KG1 (cell line): ENCODE measurements around the gene AFG1L.
"Not testable (repeated sequence)": the region's sequence is repeated elsewhere in the genome, so short reads cannot be mapped to it uniquely, and the experiment has no call there.

Source experiments
- DNase-seq: peaks from one replicate; lab custom pipeline; 2025; lab: John Stamatoyannopoulos, UW

Gene AFG1L

DNA sequence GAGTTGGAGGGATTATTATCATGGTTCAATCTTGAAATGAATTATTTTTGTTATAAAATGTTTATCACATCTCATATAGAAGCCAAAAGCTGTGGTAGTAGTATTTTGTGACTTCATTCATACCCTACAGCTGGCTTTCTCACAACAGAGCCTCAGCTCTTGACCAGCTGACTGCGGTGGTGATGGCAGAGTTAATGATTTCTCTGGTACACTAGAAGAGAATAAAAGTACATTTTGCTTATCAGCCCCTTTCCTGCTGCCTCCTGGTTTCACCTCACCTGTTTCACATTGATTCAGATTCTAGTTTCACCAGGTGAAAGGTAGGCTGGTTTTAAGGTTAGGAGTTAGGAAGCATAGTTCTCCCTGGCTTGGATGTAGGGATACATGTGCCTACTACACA is 55.7 kb downstream of the AFG1L start:
- DNase-seq: no peak

DNA sequence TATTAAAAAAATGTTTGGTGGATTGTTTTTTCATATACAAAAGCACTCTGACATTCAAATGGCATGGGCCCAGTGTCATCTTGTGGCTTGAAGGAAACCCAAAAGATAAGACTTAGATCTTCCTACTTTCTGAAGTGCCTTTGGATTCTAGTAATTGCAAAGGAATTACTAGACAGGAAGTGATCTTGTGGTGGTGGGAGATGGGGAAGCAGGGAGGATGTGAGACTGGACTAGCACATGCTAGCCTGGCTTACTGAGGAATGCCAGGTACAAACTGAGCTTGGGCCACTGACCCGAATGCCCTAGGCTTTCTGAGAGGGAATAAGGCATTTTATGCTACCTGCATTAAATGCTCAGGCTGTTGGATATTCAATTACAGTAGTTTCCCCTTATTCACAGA is 59.0 kb downstream of the AFG1L start:
- DNase-seq: no peak

DNA sequence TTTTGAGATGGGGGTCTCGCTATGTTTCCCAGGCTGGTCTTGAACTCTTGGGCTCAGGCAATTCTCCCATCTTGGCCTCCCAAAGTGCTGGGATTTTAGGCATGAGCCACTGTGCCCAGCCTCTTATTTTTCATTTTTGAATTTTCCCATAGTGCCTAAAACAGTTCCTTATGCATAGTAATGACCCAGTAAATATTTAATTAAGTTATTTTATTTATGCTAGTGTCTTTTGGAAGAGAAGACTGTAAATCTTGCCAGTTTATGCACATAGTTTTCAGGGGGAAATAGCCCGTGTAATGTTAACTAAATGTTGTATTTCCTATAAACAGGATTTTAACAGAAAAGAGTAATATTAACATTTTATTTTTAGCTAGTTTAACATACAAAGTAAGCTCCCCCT is 60.3 kb downstream of the AFG1L start:
- no peak for DNase-seq

DNA sequence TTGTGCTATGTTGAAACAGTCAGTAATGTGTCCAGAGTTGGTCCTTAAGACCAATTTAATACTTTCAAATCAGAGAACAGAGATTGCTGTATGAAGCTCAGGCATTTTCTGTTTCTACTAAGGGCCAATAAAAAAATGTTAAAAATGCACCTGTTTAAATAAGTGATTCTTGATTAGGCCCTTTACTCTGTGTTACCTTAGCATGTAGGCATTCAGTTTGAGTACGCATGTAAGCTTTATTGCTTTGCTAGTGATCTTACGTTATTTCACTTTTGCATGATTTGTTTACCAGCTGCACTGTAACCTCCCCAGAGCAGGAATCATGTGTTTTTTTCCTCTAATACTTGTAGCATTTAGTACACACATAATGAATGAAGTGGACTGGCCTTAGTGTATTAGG is 61.0 kb downstream of the AFG1L start:
- DNase-seq: no peak

DNA sequence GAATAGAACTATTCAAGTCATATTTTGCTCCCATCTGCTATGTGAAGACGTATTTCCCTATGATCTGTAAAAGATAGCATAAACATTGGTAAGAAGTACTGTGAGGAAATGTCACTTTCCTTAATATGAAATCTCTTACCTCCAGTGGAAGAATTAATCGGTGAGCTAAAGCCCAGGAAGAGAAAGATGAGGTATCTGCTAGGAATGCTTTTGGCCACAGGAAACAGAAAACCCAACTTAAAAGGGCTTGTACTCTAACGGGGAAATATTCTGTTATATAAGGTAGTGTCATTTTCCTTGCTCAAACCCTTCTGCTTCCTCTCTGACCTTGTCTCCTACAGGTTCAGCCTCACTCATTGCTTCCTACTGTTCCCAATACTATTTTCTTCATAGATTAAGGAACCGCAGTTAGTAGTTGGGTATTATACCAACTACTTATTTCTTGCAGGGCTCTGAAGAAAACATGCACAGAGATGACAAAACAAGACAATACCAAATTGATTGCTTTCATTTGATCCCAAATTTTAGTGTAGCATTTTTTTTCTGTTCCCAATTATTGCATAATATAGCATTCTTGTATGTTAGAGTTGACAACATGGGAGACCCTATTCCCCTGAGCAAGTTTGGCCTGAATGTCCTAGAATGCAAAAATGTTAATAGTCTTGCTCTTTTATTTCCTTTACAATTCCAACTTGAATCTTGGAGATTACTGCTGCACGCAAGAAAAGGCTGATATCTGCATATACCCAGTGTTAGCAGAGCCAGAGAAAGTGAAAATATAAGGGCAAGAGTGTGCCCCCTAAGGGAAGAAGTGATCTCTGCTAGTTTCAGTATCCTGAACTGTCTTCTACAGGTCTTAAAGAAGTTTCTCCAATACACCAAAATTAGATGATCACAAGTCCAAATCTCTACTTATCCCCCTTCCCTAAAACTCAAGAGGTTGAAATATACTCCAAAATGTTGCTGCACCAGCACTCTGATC is 65.3 kb downstream of the AFG1L start:
- DNase-seq: no peak

DNA sequence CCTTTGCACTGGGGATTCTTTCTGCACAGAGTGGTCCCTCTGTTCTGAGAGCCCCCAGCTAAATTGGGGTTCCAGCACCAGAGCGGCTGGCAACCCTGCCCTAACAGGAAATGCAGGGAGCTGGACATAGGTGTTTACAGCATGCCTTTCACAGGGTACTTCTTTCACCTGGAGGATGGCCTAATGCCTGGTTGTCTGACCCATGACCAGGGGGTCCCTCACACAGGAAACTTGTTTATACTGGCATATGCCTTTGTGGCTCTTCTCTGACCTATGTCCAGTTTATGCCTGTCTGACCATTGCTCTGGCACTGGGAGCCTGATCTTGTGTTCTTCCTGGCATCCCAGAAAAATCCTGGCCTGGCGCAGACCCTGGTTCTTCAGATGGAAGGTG is 66.1 kb downstream of the AFG1L start:
- DNase-seq: no peak

DNA sequence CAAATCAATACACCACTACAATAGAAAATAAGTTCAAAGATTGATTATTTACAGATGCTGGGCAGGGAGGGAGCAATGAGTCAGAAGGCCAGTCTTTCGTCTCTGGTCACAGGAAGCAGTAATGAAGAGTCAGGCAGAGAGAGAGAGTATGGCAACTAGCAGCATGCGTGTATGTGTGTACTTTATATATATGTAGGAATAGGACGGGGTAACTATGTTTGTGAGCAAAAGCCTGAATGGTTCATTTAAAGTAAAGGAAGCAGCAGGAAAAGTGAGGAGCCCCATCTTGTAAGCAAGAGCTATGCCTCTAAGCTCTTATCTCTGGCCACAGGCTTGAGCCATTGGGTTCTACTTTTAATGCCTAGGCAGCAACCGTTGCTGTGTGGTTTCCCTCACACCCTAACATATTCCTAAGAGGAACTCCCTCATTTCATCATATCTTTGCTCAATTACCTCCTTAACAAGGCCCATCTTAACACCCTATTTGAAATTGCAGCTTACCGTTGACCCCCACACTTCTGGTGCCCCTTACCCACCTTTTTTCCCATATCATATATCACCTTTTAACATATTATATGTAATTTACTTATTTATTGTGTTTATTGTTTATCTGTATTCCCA is 66.6 kb downstream of the AFG1L start:
- DNase-seq: no peak

DNA sequence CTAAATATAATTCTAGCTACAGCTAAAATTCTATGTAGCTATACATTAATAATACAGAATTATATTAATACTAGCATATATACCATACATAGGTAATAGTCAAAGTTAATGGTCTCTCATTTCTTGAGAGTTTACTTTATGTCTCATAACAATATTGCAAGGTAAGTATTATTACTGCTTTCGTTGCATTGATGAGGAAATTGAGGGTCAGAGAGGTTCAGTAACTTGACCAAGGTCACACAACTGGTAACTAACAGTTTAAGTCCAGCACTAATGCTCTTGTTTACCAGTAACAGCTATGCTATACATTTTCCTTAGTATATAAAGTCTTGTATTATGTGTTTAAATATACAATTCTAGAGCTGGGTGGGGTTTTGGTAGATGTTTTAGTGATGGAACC is 67.6 kb downstream of the AFG1L start:
- no peak for DNase-seq

DNA sequence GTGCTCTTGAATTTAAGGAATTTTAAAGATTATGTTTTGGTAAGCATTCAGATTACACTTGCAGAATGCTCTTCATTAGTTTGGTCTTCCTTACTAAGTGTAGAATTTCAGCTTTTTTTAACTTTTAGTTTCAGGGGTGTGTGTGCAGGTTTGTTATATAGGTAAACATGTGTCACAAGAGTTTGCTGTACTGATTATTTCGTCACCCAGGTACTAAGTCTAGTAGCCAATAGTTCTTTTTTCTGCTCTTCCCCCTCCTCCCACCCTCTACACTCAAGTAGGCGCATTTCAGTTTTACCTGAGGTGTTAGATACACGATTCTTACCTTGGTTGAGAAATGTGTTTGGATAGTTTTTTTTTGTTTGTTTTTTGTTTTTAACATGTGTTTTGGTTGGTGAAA is 68.3 kb downstream of the AFG1L start:
- no peak for DNase-seq

DNA sequence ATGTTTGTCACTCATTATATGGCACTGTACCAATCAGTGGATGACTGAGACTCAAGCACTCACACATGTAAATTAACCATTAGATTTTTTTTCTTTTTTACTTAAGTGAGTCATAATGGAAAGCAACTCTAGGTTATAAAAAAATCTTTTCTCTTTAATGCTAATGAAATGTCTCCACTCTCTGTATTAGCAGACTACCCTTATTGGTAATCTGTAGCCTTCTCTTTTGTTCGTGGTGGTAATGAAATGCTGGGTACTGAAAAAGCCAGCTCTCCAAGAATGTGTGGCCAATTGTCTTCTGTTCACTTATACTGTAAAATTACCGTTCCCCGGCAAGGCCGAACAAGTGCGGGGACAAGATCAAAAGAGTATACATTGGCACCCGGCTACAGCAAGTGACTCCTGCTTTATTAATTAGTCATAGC is 69.0 kb downstream of the AFG1L start:
- no peak for DNase-seq

DNA sequence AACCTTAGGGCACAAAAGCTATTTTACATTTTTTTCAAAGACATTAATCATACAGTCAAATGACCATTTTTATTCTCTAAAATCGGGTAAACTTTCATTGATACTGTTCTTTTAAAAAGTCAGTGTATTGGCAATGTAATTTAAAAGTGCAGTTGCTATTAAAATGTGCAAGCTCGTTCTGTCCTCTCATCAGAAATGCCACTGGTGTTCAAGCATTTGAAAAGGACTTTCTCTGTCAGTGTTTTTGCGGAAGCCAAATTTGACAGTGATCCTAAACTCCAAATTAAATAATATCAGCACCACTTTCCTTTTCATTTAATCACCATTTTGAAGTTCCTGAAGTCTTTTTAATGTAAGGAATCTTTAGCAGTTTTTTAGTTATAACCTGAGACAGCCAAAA is 69.6 kb downstream of the AFG1L start:
- no peak for DNase-seq

DNA sequence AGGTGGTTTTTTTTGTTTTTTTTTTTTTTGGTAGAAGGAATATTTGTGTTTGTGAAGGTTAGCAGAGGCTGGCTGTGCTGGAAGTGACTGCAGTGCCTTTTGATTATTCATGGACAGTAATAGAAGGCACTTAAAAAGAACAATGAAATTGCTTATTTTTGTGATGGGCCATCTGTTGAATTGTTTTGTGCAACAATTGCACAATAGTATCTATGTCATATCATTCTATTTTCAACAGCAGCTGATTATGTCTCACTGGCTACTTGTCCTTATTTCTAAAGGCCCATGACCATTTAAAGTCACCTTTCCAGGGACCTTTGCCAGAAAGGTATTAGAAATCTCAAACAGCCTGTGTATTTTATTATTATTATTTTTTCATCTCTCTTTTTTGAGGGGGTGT is 70.6 kb downstream of the AFG1L start:
- no peak for DNase-seq

DNA sequence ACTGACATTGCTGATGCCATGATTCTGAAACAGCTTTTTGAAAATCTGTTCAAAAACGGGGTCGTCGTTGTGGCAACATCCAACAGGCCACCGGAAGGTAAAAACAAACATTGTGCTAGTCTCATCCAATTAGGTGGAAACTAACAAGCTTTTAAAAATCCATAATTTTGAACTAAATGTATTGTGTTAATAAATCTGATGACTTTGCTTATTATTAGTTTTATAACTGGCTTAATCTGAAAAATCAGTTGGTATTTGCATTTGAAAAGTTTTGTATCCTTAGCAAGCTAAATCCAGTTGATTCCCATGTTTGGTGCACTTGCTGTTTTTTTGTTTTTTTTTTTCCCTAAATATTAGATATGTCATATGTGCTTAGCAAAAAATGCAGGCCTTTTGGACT is 71.4 kb downstream of the AFG1L start:
- DNase-seq: no peak

DNA sequence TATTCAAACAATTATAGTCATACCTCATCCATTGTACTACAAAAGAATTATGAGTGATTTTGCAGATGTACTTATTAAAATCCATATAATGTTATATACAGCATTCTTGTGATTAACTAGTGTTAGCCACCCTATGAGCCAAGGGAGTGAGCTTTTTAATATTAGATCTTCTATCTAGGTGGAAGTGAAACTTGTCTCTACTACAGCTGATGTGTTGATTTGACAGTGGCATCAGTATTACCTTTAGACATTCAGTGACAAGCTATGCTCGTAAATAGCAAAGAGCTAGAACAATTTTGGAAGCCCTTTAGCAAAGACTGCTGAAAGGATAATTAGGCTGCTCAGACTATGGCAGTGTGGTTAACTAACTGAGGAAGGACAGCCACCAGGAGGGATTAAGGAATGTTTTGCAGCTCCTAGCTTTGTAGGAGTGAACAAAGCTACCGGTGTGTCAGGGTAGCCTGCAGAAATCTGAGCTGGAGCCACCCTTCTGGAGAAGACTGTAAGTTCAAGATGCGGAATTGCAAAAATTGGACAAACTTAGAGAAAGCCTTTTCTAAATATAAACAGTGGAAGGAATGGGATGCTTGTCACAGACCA is 73.7 kb downstream of the AFG1L start:
- DNase-seq: no peak

DNA sequence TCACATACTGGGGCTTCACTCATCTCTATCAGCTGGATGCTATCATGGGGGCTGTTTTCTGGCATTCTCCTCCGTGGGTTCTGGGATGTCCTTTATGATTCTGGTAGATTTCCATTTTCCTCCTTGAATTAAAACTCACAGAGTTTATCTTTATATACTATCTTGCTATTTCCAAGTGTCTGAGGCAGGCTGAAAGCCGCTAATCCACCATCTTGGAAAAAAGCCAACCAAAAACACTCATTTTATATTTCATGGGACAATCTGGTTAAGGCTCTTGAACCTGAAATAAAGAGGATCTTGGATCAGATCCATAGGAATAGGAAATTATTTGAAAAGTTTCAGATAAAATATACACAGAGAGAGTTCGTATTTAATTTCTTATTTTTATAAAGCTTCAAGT is 86.0 kb downstream of the AFG1L start:
- no peak for DNase-seq

DNA sequence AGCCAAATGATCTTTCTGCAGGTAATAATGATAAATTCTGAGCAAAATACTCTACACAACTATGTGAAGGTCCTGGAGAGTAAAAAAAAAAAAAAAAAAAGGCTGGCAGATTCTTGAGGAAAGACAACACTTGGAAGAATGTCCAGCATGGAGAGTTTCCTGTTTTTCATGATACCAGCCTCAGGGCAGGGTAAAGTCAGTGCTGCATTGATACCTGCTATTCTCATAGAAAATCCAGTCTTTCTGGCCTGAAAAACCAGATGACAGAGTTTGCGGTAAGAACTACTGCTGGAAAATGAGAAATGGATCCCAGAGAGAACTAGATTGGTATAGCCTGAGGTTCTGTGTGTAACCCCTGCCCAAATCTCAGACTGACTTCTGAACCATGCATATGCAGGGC is 89.1 kb downstream of the AFG1L start:
- no peak for DNase-seq

DNA sequence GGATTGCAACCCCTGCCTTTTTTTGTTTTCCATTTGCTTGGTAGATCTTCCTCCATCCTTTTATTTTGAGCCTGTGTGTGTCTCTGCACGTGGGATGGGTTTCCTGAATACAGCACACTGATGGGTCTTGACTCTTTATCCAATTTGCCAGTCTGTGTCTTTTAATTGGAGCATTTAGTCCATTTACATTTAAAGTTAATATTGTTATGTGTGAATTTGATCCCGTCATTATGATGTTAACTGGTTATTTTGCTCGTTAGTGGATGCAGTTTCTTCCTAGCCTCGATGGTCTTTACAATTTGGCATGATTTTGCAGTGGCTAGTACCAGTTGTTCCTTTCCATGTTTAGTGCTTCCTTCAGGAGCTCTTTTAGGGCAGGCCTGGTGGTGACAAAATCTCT is 94.3 kb downstream of the AFG1L start:
- not testable (repeated sequence) for DNase-seq

DNA sequence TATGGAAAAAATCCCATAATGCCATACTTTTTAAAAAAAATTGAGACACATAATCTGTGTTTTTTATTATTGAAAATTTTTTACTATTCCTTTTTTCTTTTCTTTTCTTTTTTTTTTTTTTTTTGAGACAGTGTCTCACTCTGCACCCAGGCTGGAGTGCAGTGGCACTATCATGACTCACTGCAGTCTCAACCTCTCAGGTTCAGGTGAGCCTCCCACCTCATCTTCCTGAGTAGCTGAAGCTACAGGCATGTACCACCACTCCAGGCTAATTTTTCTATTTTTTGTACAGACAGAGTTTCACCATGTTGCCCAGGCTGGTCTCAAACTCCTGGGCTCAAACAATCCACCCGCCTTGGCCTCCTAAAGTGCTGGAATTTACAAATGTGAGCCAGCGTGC is 100.4 kb downstream of the AFG1L start:
- no peak for DNase-seq

DNA sequence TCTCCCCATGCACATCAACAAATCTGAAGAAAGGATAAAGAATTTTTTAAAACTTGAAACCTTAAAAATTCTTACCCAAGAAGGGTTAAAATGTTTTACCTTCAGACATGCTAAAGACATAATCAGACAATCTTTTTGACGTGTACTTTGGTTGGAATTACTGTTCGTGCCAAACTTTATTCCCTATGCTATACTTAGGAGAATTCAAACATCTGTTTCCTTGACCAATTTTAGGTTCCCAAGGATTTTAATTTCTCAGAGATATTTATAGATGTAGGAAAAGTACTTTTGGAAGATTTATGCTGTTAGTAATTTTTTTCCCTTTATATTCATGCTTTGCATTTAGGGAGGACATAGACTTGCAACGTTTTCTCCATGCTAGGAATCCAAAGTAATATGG is 108.4 kb downstream of the AFG1L start:
- no peak for DNase-seq

DNA sequence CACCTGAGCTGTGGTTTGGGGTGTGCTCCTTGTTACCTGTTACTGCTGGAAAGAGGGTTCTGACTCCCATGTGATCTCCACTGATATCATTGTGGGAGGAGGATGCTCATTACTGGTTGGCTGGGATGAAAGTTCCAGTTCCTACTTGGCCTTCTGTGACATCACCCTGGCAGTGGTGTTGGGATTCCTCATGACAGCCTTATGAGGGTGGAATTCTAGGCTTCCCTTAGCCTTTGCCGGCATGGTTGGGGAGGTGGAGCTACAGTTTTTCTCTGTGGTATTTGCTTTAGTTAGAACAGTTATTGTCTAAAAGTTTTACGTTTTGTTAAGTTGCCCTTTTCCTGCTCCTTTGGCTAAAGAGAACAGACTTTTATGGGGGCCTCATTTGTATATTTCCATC is 112.1 kb downstream of the AFG1L start:
- no peak for DNase-seq

DNA sequence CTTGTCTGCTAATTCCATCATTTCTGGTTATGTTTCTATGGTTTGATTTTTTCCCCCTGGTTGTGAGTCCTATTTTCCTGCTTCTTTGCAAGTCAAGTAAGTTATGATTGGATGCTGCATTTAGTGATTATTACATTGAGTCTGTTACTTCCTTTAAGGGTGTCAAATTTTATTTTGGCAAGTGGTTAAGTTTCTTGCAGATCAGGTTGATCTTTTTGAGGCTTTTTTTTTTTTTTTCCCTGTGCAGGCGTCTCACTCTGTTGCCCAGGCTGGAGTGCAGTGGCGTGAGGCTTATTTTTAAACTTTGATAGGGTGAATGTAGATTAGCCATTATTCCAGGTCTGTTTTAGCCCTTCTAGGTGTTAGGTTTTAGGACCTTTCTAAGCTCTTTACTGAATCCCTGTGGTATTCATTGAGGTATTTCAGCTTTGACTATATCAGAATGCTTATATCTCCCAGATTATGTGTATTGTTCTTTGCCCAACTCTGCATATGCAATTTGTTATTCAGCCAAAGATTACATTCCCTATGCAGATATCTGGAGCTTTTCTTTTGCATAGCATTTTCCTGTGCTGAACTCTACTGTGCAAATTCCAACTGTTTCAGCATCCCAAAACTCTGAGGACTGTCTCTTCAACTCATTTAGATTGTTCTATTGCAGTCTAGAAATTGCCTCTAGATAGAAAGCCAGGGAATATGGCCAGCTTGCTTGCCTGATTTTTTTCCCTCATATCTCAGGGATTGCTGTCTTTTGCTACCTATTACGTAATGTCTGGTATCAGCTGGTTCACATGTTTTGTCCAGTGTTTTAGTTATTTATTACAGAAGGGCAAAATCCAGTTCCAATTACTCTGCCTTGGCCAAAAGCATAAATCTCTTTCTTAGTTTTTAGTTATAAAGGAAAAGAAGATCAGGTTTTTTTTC is 113.3 kb downstream of the AFG1L start:
- DNase-seq: no peak

DNA sequence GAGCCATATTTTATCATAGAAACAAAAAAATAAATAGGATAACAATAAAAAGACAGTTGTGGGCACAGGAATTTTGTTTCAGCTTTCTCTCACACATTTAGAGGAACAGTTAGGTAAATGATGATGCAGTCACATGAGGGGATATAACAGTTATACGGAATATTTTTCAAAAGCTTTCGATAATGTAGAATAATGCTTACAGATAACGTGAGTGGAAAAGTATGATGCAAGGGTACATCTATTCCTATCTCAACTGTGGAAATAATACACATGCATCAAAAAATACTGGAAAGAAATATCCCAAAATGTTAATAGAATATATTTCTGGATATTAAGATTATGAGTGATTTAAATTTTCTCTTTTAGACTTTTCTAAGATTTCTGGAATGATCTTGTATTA is 114.0 kb downstream of the AFG1L start:
- no peak for DNase-seq
